ENCODE data around the gene NFKBIB.
A peak's percentile ranks its signal among the peaks of the same experiment; 100 is the strongest.

The NFKBIB gene

DNA sequence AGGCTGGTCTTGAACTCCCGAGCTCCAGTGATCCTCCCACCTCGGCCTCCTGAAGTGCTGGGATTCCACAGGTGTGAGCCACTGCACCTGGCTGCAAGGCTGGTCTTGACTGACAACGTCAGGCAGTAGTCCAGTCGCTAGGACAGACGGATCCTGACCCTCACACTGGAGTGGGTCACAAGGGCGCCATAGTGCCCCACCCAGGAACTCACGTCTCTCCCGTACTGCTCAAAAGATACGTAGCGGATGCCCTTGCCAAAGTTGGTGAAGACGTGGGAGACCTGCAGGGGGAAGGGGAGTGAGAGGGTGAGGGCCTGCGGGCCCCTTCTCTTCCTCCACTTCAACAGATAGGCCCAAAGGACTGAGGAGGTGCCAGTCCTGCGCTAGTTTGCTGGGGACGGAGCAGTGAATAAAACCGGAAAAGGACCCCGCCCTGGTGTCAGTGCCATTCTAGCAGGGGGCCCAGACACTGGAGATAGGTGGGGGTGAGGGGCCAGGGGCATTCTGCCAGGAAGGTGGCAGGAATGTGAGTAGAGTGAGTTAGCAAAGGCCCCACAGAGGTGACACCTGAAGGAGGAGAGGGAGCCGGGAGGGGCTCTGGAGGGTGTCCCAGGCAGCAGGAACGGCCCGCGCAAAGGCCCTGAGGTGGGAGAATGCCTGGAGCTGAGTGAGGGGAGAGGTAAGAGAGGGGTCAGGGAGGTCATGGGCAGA is 42.9 kb downstream of the NFKBIB start:
- DNase-seq (ENCODE audit: low read depth), result no peak
- H3K4me3 ChIP-seq (ENCODE audit: low read depth, low read length), result no peak overlapping the region
- TF ChIP-seq, protein P1, sequence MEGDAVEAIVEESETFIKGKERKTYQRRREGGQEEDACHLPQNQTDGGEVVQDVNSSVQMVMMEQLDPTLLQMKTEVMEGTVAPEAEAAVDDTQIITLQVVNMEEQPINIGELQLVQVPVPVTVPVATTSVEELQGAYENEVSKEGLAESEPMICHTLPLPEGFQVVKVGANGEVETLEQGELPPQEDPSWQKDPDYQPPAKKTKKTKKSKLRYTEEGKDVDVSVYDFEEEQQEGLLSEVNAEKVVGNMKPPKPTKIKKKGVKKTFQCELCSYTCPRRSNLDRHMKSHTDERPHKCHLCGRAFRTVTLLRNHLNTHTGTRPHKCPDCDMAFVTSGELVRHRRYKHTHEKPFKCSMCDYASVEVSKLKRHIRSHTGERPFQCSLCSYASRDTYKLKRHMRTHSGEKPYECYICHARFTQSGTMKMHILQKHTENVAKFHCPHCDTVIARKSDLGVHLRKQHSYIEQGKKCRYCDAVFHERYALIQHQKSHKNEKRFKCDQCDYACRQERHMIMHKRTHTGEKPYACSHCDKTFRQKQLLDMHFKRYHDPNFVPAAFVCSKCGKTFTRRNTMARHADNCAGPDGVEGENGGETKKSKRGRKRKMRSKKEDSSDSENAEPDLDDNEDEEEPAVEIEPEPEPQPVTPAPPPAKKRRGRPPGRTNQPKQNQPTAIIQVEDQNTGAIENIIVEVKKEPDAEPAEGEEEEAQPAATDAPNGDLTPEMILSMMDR (IDR thresholded peaks at IDR 0.05; ENCODE audit: insufficient read depth, low read depth, low read length, missing control alignments), result no peak

DNA sequence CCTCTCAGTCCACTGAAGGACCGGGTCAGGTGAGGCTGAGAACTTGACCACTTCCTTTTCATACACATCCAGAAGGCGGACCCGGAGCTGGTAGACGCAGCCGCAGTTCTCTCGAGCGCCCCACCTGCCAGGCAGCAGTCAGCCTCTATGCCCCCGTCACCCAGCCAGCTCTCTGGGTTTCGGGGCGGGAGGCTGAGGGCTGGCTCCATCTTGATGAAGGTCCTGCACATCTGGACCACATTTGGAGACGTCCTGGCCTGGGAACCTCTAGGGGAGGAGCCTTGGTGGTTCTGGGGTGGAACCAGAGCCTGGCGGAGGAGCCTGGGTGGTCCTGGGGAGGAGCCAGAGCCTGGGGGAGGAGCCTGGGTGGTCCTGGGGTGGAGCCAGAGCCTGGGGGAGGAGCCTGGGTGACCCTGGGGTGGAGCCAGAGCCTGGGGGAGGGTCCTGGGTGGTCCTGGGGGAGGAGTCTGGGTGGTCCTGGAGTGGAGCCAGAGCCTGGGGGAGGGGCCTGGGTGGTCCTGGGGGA is 45.3 kb downstream of the NFKBIB start:
- TF ChIP-seq, protein P1 (IDR thresholded peaks at IDR 0.05; ENCODE audit: insufficient read depth, low read depth, low read length, missing control alignments), result no peak
- DNase-seq (ENCODE audit: low read depth), result no peak
- no peak overlapping the region for H3K4me3 ChIP-seq (ENCODE audit: low read depth, low read length)

DNA sequence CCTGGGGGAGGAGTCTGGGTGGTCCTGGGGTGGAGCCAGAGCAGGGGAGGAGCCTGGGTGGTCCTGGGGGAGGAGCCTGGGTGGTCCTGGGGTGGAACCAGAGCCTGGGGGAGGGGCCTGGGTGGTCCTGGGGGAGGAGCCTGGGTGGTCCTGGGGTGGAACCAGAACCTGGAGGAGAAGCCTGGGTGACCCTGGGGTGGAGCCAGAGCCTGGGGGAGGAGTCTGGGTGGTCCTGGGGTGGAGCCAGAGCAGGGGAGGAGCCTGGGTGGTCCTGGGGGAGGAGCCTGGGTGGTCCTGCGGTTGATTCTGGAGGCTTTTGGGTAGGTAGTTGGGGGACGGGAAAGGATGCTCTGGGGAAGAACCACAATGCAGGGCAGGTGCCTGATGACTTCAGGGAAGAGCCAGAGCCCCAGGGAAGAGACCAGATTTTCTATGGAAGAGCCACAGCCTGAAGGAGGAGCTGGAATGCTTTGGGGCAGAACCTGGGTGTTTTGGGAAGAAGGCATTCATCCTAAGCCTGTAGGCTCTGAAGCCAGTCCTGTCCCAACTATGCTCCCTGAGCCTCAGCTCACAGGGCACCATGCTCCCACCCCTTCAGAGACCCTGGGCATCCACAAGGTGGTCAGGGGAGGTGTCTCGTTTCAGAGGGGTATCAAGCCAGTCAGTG is 45.9 kb downstream of the NFKBIB start:
- no peak for DNase-seq (ENCODE audit: low read depth)
- TF ChIP-seq, protein P1 (IDR thresholded peaks at IDR 0.05; ENCODE audit: insufficient read depth, low read depth, low read length, missing control alignments), result no peak
- no peak overlapping the region for H3K4me3 ChIP-seq (ENCODE audit: low read depth, low read length)

DNA sequence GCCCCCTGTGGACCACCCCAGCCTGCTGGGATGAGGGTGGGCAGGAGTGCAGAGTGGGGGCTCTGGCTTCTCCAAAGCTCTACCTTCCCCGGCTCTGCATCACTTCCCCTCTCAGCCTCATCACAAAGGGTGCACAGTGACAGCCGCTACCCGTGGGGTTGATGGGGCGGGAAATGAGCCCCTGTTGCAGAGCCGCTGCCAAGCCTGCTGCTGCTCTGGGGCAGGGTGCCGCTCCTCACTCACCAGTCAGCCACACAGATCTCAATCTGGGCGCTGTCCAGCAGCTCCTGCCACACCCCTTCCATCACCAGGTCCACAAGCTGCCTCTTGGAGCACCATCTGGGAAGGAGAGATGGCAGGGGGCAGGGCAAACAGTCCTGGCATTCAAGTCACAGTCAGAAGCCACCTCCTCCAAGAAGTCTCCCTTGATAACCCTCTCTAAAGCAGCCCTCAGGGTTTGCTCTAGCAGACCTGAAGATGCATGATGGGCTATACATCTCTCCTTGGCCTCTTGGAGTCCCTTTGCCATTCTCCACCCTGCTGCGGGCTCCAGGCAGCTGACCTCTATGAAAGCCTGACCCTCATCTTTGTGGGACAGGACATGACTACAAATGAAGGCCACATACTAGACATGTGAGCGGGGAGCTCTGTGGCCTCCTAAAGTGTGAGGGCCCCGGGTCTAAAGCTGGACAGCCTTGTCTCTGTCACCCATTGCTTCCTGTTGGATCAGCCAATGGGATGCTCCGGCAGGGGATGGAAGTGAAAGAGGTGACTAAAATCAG is 46.7 kb downstream of the NFKBIB start:
- no peak for DNase-seq (ENCODE audit: low read depth)
- H3K4me3 ChIP-seq (ENCODE audit: low read depth, low read length), result no peak overlapping the region
- TF ChIP-seq, protein P1 (IDR thresholded peaks at IDR 0.05; ENCODE audit: insufficient read depth, low read depth, low read length, missing control alignments), result no peak

DNA sequence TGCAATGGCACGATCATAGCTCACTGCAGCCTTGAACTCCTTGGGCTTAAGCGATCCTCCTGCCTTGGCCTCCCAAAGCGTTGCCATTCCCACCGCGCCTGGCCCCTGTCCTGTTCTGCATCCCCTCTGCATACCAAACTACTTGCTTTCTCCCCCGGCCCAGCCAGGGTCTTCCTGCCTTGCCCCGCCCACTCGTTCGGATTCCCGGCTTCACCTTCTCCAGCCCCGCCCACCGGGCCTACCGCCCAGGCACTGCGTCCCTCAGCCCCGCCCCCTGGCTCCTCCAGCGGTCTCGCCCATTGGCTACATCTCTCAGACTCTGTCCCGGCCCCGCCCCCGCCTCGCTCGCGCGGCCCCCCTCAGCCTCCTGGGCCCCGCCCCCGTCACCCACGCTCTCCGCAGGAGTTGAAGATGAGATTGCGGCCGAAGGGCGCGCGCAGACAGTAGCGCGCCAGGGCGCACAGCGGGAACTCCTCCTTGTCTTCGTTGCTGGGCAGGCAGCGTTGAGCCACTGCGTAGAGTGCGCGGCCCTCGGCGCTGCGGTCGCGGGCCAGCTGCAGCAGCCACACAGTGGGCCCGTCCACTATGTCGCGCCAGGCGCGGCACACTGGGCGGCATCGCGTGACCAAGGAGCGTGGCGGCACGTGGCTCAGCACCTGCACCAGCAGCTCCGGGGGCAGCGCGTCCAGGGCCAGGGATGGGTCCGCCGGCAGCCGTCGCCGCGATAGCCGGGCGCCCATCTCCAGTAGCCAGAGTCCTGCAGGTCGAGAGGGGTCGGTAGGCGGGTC is 50.0 kb downstream of the NFKBIB start:
- TF ChIP-seq, protein P1 (IDR thresholded peaks at IDR 0.05; ENCODE audit: insufficient read depth, low read depth, low read length, missing control alignments), result no peak
- peak overlapping the region; percentile 38 for H3K4me3 ChIP-seq (ENCODE audit: low read depth, low read length)
- peak; percentile 86 for DNase-seq (ENCODE audit: low read depth)

DNA sequence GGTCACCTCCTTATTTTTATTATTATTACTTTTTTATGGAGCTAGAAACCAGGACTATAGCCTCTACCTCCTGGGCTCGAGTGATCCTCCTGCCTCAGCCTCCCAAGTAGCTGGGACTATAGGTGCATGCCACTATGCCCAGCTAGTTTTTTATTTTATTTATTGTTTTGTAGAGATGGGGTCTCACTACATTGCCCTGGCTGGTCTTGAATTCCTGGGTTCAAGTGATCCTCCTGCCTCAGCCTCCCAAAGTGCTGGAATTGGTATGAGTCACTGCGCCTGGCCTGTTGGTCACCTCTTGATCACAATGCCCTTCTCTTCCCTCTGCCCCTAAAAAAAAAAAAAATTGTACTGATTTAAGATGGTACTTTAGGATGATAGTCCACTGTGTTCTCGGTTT is 51.4 kb downstream of the NFKBIB start:
- no peak overlapping the region for H3K4me3 ChIP-seq (ENCODE audit: low read depth, low read length)
- no peak for DNase-seq (ENCODE audit: low read depth)
- TF ChIP-seq, protein P1 (IDR thresholded peaks at IDR 0.05; ENCODE audit: insufficient read depth, low read depth, low read length, missing control alignments), result no peak

Data from GM12865 (cell line).